AG04450 (cell line): Measurements from ENCODE around the gene TMPRSS11B. TPM values are rescaled to one million over a fixed set of nuclear protein-coding genes. Genes with fewer than 3 reads are reported as not detected.

Experiments
- CTCF ChIA-PET: fragments of 300-600, 350-600 bp; formaldehyde crosslinking; extraction: SDS; loops from one replicate; lab custom pipeline; 2022; ENCODE audit warnings: antibody characterized with exemption, inconsistent platforms; lab: Charles Lee
- POLR2A ChIA-PET: fragments of 350-600 bp; formaldehyde crosslinking; extraction: SDS; loops from one replicate; lab custom pipeline; 2021; ENCODE audit warnings: antibody characterized with exemption, inconsistent platforms; lab: Yijun Ruan, JAX
- DNase-seq: peaks from one replicate; pipeline ENCODE4 v3.0.0-alpha.2; 2011; ENCODE audit warnings: low read depth, low spot score
- H3K27ac ChIP-seq: one replicate; pipeline ENCODE4 v1.5.1; 2012; ENCODE audit warnings: low read depth, low read length, control low read depth
- H3K27me3 ChIP-seq: one replicate; pipeline ENCODE4 v1.6.0; 2012; ENCODE audit warnings: low read length; ENCODE audit not compliant: control insufficient read depth, insufficient read depth
- H3K4me3 ChIP-seq: 2 replicates; pipeline ENCODE4 v1.5.1; 2011; ENCODE audit warnings: mild to moderate bottlenecking, low read depth, low read length, control low read depth
- H3K9me3 ChIP-seq: 2 replicates; pipeline ENCODE4 v1.5.1; 2012; ENCODE audit warnings: low read length; ENCODE audit not compliant: control insufficient read depth, insufficient read depth
- polyA plus RNA-seq: library from polyadenylated mRNA; depleted of rRNA; stranded (reverse); fragments of >200 nt; gene quantifications from 2 replicates; pipeline ENCODE4 v1.2.3, GENCODE V29; 2011
- TF ChIP-seq, protein P1 (sequence below): IDR thresholded peaks from 2 replicates; pipeline ENCODE4 v1.5.1; 2011; ENCODE audit warnings: low read depth, low read length, control low read depth, inconsistent platforms

The TMPRSS11B gene
- polyA plus RNA-seq, 1 experiment, result not detected

DNA sequence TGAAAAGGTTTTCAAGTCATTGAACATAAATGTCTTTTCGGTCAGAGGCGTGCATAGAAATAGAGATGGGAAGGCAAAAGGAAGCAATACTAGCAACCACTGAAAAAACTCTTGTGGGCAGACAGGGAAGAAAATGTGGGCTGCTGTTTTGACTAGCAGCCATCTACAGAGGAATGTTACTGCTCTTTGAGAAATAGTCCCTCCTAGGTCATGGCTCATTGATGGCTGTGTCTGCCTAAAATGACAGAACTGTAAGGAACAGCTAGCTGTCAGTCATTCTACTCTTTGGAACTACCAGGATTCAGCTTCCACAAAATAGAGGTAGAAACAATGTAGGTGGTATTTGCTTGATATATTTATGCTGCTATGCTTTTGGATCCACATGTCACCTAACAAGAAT lies 26.9 kb upstream of the TMPRSS11B start:
- H3K4me3 ChIP-seq, result peak overlapping the region; percentile 49
- H3K27me3 ChIP-seq, result no peaks in the 10 kb centered on the region
- ChIA-PET CTCF (interaction anchor here (0.5 to 3.3 kb wide), 37 partner anchors 8 to 805 kb away, joined by 3 to 130 read pairs (median 4); no protein-coding TSS in a partner anchor), POLR2A (interaction anchor here (0.7 kb wide), 1 partner anchor 28 kb away, joined by 4 read pairs; no protein-coding TSS in a partner anchor)
- H3K9me3 ChIP-seq, result no peaks in the 10 kb centered on the region
- TF ChIP-seq, protein P1, sequence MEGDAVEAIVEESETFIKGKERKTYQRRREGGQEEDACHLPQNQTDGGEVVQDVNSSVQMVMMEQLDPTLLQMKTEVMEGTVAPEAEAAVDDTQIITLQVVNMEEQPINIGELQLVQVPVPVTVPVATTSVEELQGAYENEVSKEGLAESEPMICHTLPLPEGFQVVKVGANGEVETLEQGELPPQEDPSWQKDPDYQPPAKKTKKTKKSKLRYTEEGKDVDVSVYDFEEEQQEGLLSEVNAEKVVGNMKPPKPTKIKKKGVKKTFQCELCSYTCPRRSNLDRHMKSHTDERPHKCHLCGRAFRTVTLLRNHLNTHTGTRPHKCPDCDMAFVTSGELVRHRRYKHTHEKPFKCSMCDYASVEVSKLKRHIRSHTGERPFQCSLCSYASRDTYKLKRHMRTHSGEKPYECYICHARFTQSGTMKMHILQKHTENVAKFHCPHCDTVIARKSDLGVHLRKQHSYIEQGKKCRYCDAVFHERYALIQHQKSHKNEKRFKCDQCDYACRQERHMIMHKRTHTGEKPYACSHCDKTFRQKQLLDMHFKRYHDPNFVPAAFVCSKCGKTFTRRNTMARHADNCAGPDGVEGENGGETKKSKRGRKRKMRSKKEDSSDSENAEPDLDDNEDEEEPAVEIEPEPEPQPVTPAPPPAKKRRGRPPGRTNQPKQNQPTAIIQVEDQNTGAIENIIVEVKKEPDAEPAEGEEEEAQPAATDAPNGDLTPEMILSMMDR, result no peak
- DNase-seq, result no peak
- no peak overlapping the region for H3K27ac ChIP-seq

DNA sequence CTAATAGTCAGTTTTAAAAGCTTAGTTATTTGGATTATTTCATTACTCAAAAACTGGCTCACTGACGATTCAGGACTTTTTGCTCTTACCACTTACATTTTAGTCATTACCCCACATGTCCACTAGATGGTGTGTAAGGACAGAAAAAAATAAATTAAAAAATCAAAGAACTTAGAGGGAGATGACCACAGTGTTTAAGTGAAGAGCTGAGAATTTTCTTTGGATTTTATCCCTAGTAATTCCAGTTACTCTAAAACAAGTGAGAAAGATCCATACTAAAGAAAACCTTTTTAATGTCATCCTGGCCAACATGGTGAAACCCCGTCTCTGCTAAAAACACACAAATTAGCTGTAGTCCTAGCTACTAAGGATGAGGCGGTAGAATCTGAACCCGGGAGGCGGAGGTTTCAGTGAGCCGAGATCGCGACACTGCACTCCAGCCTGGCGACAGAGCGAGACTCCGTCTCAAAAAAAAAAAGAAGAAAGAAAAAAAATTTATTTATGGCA lies 26.4 kb upstream of the TMPRSS11B start:
- POLR2A ChIA-PET, result interaction anchor here (0.7 kb wide), 1 partner anchor 28 kb away, joined by 4 read pairs; no protein-coding TSS in a partner anchor
- TF ChIP-seq, protein P1, result peak; percentile 73
- CTCF ChIA-PET, result interaction anchor here (0.5 to 3.3 kb wide), 41 partner anchors 9 to 1345 kb away, joined by 3 to 130 read pairs (median 4); no protein-coding TSS in a partner anchor
- DNase-seq, result peak; percentile 30
- Histone ChIP-seq H3K4me3 (peak overlapping the region; percentile 49), H3K27ac (no peak overlapping the region), H3K9me3 (no peaks in the 10 kb centered on the region), H3K27me3 (no peaks in the 10 kb centered on the region)

DNA sequence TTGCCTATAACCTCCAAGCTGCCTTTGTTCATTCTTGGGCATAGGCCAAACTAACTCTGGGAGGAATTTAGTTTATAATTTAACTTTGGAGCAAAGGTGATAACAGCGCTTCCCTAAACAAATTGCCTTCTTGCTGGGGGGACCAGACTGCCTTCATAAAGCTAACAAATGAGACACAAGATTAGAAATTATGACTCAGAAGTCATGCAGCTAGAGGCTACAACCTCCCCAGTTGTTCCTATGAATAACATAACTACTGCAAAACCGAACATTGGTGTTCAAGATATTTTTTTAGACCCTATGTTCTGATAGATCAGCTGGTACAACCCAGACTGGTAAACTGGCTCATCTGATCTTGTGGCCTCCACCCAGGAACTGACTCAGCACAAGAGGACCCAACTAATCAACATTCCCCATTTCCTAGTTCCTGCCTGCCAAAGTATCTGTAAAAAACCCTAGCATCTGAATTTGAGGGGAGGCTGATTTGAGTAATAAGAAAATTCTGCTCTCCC lies 22.0 kb upstream of the TMPRSS11B start:
- TF ChIP-seq, protein P1, result no peak
- Histone ChIP-seq H3K9me3 (no peaks in the 10 kb centered on the region), H3K27ac (no peak overlapping the region), H3K4me3 (no peak overlapping the region), H3K27me3 (no peaks in the 10 kb centered on the region)
- peak; percentile 1 for DNase-seq
- POLR2A ChIA-PET, result no interaction called here
- CTCF ChIA-PET, result interaction anchor here (2.5 kb wide), 1 partner anchor 109 kb away, joined by 18 read pairs; no protein-coding TSS in a partner anchor

DNA sequence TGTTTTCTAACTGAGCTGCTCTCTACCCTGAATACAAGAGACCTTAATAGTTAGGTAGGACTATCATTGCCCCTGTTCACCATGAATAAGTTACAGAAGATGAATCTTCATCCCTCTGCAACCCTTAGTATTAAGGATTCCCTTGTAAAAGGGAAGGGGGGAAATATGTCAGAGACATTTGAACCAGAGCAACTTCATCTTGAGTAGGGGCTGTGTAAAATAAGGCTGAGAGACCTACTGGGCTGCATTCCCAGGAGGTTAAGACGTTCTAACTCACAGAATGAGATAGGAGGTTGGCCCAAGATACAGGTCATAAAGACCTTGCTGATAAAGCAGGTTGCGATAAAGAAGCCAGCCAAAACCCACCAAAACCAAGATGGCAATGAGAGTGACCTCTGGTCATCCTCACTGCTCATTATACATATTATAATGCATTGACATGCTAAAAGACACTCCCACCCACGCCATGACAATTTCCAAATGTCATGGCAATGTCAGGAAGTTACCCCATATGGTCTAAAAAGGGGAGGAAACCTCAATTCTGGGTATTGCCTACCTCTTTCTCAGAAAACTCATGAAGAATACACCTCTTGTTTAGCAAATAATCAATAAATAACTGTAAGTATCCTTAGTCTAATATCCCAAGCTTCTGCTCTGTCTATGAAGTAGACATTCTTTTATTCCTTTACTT lies 19.5 kb upstream of the TMPRSS11B start:
- Histone ChIP-seq H3K27ac (no peak overlapping the region), H3K4me3 (no peak overlapping the region), H3K9me3 (no peaks in the 10 kb centered on the region), H3K27me3 (no peaks in the 10 kb centered on the region)
- DNase-seq, result no peak
- CTCF ChIA-PET, result no interaction called here
- POLR2A ChIA-PET, result no interaction called here
- TF ChIP-seq, protein P1, result no peak

DNA sequence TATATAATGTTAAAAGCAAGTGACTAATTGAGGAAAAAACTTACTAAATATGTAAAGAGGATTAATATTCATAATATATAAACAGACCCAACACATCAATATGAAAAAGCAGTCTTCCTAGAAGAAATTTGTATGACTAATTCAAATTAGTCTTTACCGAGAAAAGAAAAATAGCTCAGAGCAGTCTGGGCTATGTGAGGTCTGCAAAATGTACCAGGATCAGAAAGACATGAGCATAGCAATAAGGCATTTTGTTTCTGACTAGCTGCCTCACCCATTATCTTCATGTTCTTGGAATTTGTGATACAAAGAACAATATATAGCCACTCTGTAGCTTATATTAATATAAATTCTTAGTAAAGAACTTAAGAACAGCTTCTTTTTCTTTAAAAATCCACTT lies 13.7 kb upstream of the TMPRSS11B start:
- no peak for DNase-seq
- ChIA-PET CTCF (interaction anchor here (3.2 kb wide), 1 partner anchor 13 kb away, joined by 16 read pairs; no protein-coding TSS in a partner anchor), POLR2A (no interaction called here)
- Histone ChIP-seq H3K27me3 (peaks cover 5% of the 10 kb centered on the region), H3K4me3 (no peak overlapping the region), H3K9me3 (no peaks in the 10 kb centered on the region), H3K27ac (no peak overlapping the region)
- TF ChIP-seq, protein P1, result no peak
